GM19468 (cell line): ENCODE measurements around the gene INPP1.
"Not testable (repeated sequence)": the region's sequence is repeated elsewhere in the genome, so short reads cannot be mapped to it uniquely, and the experiment has no call there.

Experiments used
- ATAC-seq: cut with Tn5 transposase; IDR thresholded peaks from one replicate; pipeline ENCODE4 v1.9.1; 2021; ENCODE audit warnings: mild to moderate bottlenecking, moderate library complexity, moderate number of reproducible peaks; ENCODE audit not compliant: unreplicated experiment; ENCODE audit errors: extremely low read depth

The INPP1 gene, protein sequence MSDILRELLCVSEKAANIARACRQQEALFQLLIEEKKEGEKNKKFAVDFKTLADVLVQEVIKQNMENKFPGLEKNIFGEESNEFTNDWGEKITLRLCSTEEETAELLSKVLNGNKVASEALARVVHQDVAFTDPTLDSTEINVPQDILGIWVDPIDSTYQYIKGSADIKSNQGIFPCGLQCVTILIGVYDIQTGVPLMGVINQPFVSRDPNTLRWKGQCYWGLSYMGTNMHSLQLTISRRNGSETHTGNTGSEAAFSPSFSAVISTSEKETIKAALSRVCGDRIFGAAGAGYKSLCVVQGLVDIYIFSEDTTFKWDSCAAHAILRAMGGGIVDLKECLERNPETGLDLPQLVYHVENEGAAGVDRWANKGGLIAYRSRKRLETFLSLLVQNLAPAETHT

DNA sequence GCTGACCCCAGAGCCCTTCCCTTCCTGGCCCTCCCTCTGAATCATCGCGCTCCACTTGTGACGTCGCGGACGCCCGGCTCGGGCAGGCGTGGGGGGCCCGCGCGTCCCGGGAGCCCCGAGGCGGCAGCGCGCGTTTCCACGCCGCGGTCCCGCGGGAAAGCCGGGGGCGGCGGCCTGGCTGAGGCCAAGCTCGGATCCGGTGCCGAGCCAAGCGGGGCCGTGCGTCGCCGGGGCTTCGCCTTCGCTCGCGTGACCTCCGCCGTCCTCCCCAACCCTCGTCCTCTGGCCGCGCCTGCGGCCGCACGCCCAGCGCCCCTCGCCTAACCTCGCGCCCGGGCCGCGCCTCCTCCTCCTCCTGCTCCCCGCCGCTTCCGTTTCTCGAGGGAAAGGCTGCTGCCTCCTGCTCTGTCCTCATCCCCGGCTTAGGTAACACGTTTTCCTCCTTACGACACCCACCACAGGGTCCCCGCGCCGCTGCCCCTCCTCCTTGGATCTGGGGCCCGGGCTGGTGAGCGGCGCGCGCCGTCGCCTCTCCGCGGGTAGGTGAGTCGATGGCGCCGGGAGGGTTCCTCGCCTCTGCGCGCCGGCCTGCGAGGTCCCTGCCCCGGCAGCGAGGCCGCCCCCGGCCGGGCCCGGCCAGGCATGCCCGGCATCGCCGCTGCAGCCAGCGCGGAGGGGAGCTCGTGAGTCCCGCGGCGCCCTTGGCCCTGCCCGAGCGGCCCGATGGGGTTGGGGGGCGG is at the start of gene INPP1:
Gene INPP1 (plus strand): TSS at position 54 of the 740 bp plus-strand sequence. CDS start 16,514 bp downstream, outside the sequence.
- peak; percentile 13 for ATAC-seq

DNA sequence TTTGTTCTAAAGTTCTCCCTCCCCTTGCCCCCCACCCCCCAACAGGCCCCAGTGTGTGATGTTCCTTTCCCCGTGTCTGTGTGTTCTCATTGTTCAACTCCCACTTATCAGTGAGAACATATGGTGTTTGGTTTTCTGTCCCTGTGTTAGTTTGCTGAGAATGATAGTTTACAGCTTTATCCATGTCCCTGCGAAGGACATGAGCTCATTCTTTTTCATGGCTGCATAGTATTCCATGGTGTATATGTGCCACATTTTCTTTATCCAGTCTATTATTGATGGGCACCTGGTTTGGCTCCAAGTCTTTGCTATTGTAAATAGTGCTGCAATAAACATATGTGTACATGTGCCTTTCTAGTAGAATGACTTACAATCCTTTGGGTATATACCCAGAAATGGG is 45.5 kb upstream of the INPP1 start:
- not testable (repeated sequence) for ATAC-seq

DNA sequence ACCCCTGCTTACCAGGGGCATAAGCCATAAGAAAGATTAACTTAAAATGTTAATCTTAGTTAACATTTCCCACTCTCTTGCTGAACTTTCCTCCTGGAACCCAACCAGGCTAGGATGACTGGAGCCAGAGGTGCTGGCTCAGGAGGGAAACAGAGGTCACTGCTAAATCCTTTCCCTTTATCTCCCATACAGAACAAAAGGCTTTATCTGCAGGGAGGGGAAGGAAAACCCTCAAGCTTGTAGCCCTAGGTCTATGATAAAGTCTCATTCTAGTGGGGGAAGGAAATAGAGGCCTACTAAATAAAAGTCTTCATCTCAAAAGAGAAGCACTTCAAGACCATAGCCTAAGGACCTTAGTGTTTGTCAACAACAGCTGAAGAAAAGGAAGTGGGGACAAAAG is 42.4 kb upstream of the INPP1 start:
- no peak for ATAC-seq

DNA sequence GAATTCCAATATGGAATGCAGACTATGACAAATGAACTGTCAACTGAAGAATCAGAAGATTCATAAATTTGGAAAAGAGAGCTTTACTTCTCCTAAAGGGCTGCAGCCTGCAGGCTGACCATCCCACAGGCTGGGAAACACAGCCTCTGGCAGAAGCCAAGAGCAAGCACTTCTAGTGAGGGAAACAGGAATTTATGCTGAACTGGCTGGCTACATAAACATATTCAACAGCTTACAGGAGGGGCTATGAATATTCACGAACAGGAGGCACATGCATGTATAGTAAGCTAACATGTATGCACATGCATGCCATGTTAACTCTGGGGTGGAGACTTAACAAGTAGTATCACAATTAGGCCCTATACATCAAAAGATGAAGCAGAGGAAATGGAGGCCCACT is 41.3 kb upstream of the INPP1 start:
- no peak for ATAC-seq

DNA sequence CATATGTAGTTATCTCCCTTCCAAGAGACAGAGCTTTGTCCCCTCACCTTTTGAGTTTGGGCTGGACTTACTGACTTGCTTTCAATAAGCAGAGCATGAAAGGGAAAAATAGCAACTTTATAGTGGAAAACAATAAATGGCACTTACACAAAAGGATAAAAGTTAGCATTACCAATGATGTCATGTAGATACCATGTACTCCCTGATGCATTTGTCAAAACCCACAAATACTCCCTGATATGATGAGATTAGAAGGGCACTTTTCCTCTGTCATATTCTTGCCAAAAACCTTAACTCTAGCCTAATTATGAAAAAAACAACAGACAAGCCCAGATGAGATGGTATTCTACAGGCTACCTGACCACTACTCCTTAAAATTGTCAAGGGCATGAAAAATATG is 39.7 kb upstream of the INPP1 start:
- no peak for ATAC-seq

DNA sequence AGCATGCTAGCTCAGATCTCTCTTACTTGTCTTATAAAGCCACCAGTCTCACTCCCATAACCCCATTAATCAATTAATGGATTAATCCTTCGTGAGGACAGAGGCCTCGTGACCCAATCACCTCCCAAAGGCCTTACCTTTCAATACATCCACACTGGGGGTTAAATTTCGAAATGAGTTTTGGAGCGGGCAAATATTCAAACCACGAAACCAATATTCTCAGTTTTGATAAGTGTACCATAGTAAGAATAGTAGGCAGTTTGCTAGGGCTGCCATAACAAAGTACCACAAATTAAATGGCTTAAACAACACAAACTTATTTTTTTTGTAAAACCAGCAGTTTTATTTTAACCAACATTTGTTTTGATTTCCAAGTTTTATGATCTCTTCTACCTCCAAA is 39.0 kb upstream of the INPP1 start:
- no peak for ATAC-seq

DNA sequence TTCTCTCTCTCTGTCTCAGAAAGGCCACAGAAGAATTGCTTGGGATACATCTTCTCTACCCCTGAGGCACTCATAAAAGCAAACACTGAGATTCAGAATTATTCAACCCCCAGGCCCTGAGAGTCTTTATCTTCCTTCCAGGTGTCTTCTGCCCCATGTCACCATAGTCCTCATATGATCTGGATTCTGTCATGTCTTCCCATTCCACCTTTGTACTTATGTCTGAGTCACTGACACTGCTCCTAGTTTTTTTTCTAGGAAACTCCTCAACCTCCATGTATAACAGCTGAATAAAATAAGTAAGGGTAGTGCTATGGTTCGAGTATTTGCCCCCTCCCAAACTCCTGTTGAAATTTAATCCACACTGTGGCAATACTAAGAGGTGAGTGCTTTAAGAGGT is 35.4 kb upstream of the INPP1 start:
- ATAC-seq: no peak

DNA sequence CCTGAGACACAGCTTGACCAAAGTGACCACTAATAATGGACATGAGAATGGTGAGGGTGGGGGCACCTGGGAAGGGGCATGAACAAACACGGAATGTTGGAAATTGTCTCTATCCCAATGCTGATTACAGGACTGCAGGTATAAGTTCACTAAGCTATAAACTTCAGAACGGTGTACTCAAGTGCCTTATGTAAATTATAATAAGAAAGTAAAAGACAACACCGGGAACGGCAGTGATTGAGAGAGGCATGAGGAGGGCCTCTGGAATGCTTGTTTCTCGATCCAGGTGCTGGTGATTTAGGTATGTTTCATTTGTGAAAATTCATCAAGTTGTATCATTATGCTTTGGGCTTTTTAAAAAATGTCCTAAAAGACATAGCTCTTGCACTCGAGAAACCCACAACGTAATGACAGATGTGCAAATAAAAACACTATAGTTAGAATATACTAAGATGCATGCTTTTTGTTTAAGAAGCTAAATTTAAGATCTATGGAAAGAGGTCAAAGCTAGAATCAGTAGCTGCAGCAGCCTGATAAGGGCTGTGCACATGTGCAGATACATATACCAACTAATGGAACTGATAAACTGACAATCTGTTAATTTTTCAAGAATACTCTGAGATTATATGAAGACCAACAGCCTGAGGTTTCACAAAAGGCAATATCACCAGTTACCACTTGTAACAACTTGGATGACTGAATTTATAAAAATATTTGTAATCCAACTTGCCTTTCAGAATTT is 31.3 kb upstream of the INPP1 start:
- ATAC-seq: no peak

DNA sequence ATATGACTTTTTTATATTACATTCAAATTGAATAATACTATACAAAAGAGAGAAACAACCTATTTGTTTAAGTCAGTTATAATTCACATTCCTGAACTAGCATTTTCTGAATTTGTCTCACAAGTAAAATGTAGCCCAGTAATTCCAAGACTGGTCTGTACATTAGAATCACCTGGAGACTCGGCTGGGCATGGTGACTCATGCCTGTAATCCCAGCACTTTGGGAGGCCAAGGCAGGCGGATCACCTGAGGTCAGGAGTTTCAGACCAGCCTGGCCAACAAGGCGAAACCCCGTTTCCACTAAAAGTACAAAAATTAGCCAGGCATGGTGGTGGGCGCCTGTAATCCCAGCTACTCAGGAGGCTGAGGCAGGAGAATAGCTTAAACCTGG is 30.8 kb upstream of the INPP1 start:
- ATAC-seq: not testable (repeated sequence)

DNA sequence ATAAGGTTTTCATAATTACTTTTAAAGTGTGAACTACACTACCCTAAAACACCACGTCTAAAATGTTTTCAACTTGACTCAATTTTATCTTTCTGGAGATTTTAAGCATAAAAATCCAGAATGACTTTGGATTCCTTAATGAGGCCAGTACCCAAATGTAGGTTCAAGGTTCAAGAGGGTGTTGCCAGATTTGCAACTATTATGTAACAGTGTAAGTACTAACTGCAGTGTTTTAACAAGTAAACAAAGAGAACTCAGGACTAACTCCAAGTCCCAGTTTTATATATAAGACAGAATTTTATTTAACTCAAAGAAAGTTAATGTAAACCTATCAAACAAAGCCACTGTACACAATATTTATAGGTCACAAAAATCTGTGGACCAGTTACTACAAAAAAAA is 29.5 kb upstream of the INPP1 start:
- no peak for ATAC-seq

DNA sequence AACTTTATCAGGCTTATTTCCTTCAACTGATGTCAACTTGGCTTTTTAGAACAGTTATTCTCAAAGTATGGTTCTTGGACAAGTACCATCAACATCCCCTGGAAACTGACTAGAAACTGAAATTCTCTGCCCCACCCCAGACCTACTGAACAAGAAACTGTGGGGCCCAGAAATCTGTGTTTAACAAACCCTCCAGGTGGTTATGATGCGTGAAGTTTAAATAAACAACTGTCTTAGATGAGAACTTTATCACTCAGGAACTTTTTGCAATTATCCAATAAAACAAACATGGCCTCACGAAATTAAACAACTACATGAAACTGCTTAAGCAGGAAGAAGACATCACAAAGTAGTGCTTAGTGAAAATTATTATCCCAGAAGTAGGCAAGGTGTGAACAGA is 28.1 kb upstream of the INPP1 start:
- no peak for ATAC-seq

DNA sequence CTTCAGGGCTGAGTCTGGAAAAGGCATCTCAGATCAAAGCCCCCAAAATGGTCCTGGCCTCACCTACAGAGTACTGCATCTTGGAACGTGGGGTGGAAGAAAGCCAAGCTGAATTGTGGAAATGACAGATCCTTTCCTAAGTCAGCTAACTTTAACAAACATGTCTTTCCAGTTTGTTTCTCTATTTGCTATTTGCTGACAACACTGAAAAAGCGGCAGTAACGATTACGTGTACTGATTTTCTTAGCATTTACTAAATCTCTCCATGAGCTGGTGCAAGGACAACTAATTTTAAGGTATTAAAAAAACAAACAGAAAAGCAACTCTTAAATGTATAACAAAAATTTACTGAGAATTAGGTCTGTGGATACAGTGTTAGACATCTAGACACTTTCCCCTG is 24.9 kb upstream of the INPP1 start:
- ATAC-seq: no peak

DNA sequence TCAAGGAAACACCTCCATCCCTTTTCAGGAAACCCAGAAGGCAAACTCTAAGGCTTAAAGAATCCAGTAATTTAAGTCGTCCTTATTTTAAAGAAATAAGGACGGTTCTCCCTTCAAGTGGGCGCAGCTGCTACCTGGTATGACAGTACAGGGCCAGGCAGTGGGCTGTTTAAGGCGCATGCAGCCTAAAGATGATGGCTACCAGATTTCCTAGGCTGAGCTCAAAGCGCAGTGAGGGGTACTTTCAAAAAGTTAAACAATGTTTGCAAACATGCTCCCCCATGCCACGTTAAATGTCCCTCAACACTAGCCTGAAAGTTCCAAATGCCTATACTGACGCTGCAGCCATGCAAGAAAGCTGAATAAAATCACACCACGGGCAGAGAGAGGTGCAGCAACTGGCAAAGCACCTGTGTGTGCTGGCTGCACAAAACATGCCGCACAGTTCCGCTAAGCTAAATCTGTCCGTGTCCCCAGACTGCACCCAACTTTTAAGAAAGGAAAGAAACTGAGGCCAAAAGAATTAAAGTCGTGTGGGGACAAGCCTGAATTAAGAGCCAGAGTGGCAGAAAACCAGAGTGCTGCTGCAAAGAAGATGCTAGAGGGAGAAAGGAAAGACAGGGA is 24.3 kb upstream of the INPP1 start:
- ATAC-seq: no peak

DNA sequence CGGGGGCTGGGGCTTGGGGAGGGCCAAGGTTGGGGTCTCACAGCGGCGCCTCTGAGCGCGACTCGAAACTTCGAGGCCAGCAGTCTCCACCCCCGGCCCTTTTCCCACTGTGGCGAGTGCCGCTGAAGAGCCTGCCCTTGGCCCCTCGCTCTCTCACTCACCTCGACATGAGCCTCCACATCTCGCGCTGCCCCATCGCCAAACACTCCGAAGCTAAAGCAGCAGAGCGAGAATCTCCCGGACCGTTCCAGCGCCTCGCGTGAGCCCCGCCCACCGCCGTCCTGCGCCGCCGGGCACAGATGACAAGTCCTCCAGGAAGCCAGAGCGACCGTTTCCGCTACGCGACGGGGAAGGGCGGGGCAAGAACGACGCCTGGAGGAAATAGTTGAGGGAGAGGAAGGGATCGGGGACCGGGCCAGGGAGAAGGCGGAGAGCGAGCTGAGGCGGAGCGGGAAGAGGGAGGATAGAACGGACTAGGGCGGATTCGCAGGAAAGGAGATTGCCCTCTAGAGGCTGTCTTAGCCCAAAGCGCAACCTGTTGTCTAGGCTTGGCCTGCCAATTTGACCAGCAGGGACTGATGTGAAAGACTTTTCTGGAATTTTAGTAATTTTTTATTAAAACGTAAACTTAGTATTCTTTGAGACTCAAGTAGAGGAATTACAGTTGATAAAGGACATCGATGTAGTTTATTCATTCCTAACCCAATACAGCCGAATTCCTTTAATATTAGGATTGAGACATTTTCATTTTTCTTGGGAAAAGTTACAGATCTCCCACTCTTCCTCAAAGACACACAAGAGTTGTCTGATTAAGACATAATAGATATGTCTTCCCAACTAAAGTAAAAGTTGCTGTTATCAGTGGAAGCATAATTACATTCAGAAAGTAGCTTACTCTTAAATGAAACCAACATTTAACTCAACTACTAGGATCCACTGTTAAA is 23.6 kb upstream of the INPP1 start, which contains the start of gene HIBCH:
Gene HIBCH (minus strand): TSS at position 272 of the 944 bp plus-strand sequence. CDS start 76 bp downstream, at position 196.
- peak; percentile 89 for ATAC-seq

DNA sequence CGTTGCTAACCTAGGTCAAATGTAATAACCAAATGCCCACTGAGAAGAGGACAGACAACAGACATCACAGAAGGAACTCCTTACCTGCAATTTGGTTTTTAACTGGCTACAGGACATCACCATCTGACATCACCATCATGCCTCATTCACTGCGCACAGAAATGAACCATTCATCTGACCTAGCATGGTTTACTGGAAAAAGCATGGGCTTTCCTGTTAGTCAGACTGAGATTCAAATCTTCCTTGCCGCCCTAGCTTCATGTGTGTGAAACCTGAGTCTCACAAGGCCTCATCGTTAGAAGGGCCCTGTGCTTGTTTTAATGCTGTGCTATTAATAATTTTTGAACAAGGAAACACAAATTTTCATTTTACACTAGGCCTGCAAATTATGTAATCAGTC is 22.7 kb upstream of the INPP1 start:
- ATAC-seq: no peak

DNA sequence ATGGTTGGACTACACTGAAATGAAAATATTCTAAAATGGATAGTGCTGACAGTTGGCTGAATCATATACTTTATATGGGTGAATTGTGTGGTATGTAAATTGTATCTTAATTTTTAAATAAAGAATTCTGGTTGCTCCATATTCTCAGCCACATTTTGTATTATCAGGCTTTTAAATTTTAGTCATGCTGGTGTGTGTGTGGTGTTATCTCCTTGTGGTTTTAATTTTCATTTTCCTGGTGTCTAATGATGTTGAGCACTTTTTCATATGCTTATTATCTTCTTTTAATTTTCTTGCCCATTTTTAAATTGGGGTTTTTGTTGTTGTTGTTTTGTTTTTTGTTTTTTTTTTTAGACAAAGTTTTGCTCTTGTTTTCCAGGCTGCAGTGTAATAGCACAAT is 20.0 kb upstream of the INPP1 start:
- ATAC-seq: no peak

DNA sequence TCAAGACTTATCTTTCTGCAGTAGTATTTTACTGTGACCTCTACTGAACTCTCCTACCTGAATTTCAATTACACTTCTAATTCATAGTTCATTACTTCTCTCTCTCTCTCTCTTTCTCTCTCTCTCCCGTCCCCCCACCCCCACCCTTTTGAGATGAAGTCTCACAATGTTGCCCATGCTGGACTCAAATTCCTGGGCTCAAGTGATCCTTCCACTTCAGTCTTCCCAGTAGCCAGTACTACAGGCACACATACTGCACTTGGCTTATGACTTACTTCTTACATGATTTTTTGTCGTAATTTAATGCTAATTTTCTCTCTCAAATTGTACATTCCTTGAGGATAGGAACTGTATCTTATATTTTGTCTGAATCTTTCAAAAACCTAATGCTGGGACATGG is 17.8 kb upstream of the INPP1 start:
- ATAC-seq: no peak

DNA sequence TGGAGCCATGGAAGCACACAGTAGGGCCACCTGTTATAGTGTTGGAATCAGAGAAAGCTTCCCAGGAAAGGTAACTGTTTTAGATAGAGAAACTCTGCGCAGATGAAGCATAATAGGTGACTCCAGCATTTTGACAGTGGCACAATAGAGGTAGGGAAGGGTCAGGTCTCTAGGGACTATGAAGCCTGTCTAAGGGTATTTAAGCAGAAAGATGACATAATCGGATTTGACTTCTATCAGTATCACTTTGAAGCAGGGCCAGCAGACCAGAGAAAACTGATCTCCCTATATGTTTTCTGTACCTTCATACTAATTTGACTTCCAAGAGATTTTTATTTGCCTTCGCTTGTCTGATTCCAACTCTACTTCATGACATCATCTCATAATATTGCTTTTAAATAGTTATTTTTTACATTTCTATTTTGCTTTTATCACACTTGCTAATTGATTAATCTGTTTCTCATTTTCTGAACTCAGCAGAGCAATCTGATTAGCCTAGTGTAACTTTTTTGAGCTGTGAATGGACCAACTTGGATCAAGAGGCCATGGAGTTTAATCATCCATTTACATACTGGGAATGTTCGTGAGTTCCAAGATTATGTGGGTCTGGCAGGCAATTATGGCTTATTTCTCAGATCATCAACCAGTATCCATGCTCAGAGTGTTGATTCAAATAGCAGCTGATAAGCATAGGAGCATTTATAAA is 15.4 kb upstream of the INPP1 start:
- ATAC-seq: no peak
